IMR-90 (cell line): ENCODE measurements around the gene CCDC27. TPM values are rescaled to one million over a fixed set of nuclear protein-coding genes. Genes with fewer than 3 reads are reported as not detected.

Experiments
- ATAC-seq: fragments of 200-7000 bp; cut with Tn5 transposase; 2 replicates; pipeline ENCODE4 v1.9.1; 2020; ENCODE audit warnings: low read depth, mild to moderate bottlenecking, moderate library complexity
- BruUV-seq: library from RNA; stranded (reverse); fragments of 400-500 nt; replicated peaks from 2 replicates; lab custom pipeline; 2021; lab: Mats Ljungman, UMichigan
- CTCF ChIA-PET: fragments of 300-600 bp; formaldehyde crosslinking; extraction: SDS; loops from one replicate; lab custom pipeline; 2021; ENCODE audit warnings: antibody characterized with exemption; lab: Yijun Ruan, JAX
- POLR2A ChIA-PET: fragments of 300-600 bp; sonication (Branson Sonifier 250); formaldehyde crosslinking; loops from one replicate; lab custom pipeline; 2022; ENCODE audit warnings: antibody characterized with exemption; ENCODE audit not compliant: unreplicated experiment; lab: Charles Lee
- DNase-seq: peaks from one replicate; pipeline ENCODE4 v3.0.0; 2013
- H2AFZ ChIP-seq: replicated peaks from 2 replicates; pipeline ENCODE3; 2013; ENCODE audit warnings: low read length, mild to moderate bottlenecking; ENCODE audit not compliant: poor library complexity
- H2AK5ac ChIP-seq: 2 replicates; pipeline ENCODE4 v1.6.1; 2013; ENCODE audit warnings: low read depth, low read length, inconsistent platforms
- H2AK9ac ChIP-seq: replicated peaks from 2 replicates; pipeline ENCODE3; 2013; ENCODE audit warnings: mild to moderate bottlenecking, low read depth, low read length, moderate library complexity; ENCODE audit not compliant: poor library complexity
- H2BK120ac ChIP-seq: 2 replicates; pipeline ENCODE4 v1.6.1; 2013; ENCODE audit warnings: low read depth, low read length, inconsistent platforms
- H2BK15ac ChIP-seq: 3 replicates; pipeline ENCODE4 v1.6.1; 2013; ENCODE audit warnings: low read depth, low read length, inconsistent platforms
- H2BK20ac ChIP-seq: 2 replicates; pipeline ENCODE4 v1.6.1; 2013; ENCODE audit warnings: low read depth, mild to moderate bottlenecking, inconsistent platforms, low read length, moderate library complexity
- H2BK5ac ChIP-seq: 2 replicates; pipeline ENCODE4 v1.6.1; 2013; ENCODE audit warnings: mild to moderate bottlenecking, low read depth, low read length, inconsistent platforms; ENCODE audit not compliant: poor library complexity, severe bottlenecking
- H3K14ac ChIP-seq: replicated peaks from 2 replicates; pipeline ENCODE4 v1.6.1; 2013; ENCODE audit warnings: low read depth, low read length, inconsistent platforms
- H3K18ac ChIP-seq: 2 replicates; pipeline ENCODE4 v1.6.1; 2013; ENCODE audit warnings: low read depth, low read length, control low read depth
- H3K23ac ChIP-seq: 2 replicates; pipeline ENCODE4 v1.6.1; 2013; ENCODE audit warnings: low read depth, low read length, inconsistent platforms
- H3K27ac ChIP-seq: 2 replicates; pipeline ENCODE4 v1.5.1; 2013; ENCODE audit warnings: mild to moderate bottlenecking, control low read depth, low read length; ENCODE audit not compliant: insufficient read depth
- H3K27me3 ChIP-seq: 2 replicates; pipeline ENCODE4 v1.6.1; 2013; ENCODE audit warnings: low read length; ENCODE audit not compliant: control insufficient read depth, insufficient read depth
- H3K36me3 ChIP-seq: 2 replicates; pipeline ENCODE4 v1.6.1; 2013; ENCODE audit warnings: low read length, mixed read lengths; ENCODE audit not compliant: control insufficient read depth, insufficient read depth
- H3K4ac ChIP-seq: 2 replicates; pipeline ENCODE4 v1.6.1; 2013; ENCODE audit warnings: low read depth, low read length, inconsistent platforms
- H3K4me1 ChIP-seq: 2 replicates; pipeline ENCODE4 v1.6.1; 2013; ENCODE audit warnings: low read length, mixed read lengths; ENCODE audit not compliant: control insufficient read depth, insufficient read depth
- H3K4me2 ChIP-seq: 2 replicates; pipeline ENCODE4 v1.6.1; 2013; ENCODE audit warnings: low read depth, mild to moderate bottlenecking, control low read depth, low read length, moderate library complexity
- H3K4me3 ChIP-seq: 2 replicates; pipeline ENCODE4 v1.5.1; 2013; ENCODE audit warnings: low read depth, mild to moderate bottlenecking, control low read depth, low read length, moderate library complexity; ENCODE audit not compliant: insufficient read depth
- H3K56ac ChIP-seq: 2 replicates; pipeline ENCODE4 v1.6.1; 2013; ENCODE audit warnings: low read length, inconsistent platforms; ENCODE audit not compliant: insufficient read depth; ENCODE audit errors: extremely low read depth
- H3K79me1 ChIP-seq, 2 experiments: 2 replicates each; pipeline ENCODE4 v1.6.1; 2013; ENCODE audit warnings: low read length in 2 of 2, inconsistent platforms in 1 of 2, low read depth in 1 of 2
- H3K9ac ChIP-seq: 2 replicates; pipeline ENCODE4 v1.6.1; 2013; ENCODE audit warnings: low read depth, low read length, control low read depth
- H3K9me1 ChIP-seq: 2 replicates; pipeline ENCODE4 v1.6.1; 2013; ENCODE audit warnings: low read length, inconsistent platforms; ENCODE audit not compliant: insufficient read depth
- H3K9me3 ChIP-seq: 2 replicates; pipeline ENCODE4 v1.6.1; 2013; ENCODE audit warnings: low read length; ENCODE audit not compliant: control insufficient read depth, insufficient read depth
- H4K20me1 ChIP-seq: 2 replicates; pipeline ENCODE4 v1.6.1; 2013; ENCODE audit warnings: low read length, inconsistent platforms; ENCODE audit not compliant: insufficient read depth
- H4K5ac ChIP-seq: 2 replicates; pipeline ENCODE4 v1.6.1; 2013; ENCODE audit warnings: mild to moderate bottlenecking, low read depth, low read length, control low read depth
- H4K8ac ChIP-seq, 2 experiments: 2 replicates each; pipeline ENCODE4 v1.6.1; 2013; ENCODE audit warnings: low read depth in 2 of 2, low read length in 2 of 2, control low read depth in 1 of 2, inconsistent platforms in 1 of 2
- H4K91ac ChIP-seq: 2 replicates; pipeline ENCODE4 v1.6.1; 2013; ENCODE audit warnings: low read depth, low read length, inconsistent platforms; ENCODE audit not compliant: insufficient read depth
- BHLHE40 ChIP-seq: fragments of 150-350 bp; IDR thresholded peaks from 2 replicates; pipeline ENCODE4 v1.6.1; 2016; ENCODE audit warnings: mild to moderate bottlenecking, low read depth, low read length
- CEBPB ChIP-seq: IDR thresholded peaks from 2 replicates; pipeline ENCODE4 v1.6.1; 2012; ENCODE audit warnings: low read depth, low read length, improper control_type of control experiment
- CHD1 ChIP-seq: IDR thresholded peaks from 2 replicates; pipeline ENCODE4 v1.6.1; 2012; ENCODE audit warnings: low read depth, low read length, improper control_type of control experiment
- CTCF ChIP-seq: conservative IDR thresholded peaks from 2 replicates; pipeline ENCODE4 v1.5.1; 2012; ENCODE audit warnings: mild to moderate bottlenecking, low read depth, low read length, improper control_type of control experiment
- ELK1 ChIP-seq: fragments of 150-350 bp; IDR thresholded peaks from 2 replicates; pipeline ENCODE4 v1.6.1; 2016; ENCODE audit warnings: low read depth, mild to moderate bottlenecking, low read length, moderate library complexity, borderline replicate concordance
- FOS ChIP-seq: fragments of 150-350 bp; IDR thresholded peaks from 2 replicates; pipeline ENCODE4 v1.6.1; 2016; ENCODE audit warnings: low read depth, low read length
- MAFK ChIP-seq: IDR thresholded peaks from 2 replicates; pipeline ENCODE4 v1.6.1; 2012; ENCODE audit warnings: low read depth, low read length, improper control_type of control experiment
- MAZ ChIP-seq: IDR thresholded peaks from 2 replicates; pipeline ENCODE4 v1.6.1; 2012; ENCODE audit warnings: low read depth, mild to moderate bottlenecking, low read length, improper control_type of control experiment, moderate library complexity, borderline replicate concordance
- MXI1 ChIP-seq: IDR thresholded peaks from 2 replicates; pipeline ENCODE4 v1.6.1; 2012; ENCODE audit warnings: low read depth, mild to moderate bottlenecking, low read length, moderate library complexity, borderline replicate concordance
- NFE2L2 ChIP-seq: fragments of 150-350 bp; IDR thresholded peaks from 2 replicates; pipeline ENCODE4 v1.6.1; 2016; ENCODE audit warnings: low read depth, mild to moderate bottlenecking, low read length
- POLR2A ChIP-seq: IDR thresholded peaks from 2 replicates; pipeline ENCODE4 v1.6.1; 2012; ENCODE audit warnings: mild to moderate bottlenecking, low read depth, low read length
- RAD21 ChIP-seq: IDR thresholded peaks from 2 replicates; pipeline ENCODE4 v1.6.1; 2012; ENCODE audit warnings: low read length, improper control_type of control experiment
- RCOR1 ChIP-seq: IDR thresholded peaks from 2 replicates; pipeline ENCODE4 v1.6.1; 2012; ENCODE audit warnings: mild to moderate bottlenecking, low read length, improper control_type of control experiment; ENCODE audit not compliant: insufficient replicate concordance
- RFX5 ChIP-seq: IDR thresholded peaks from 2 replicates; pipeline ENCODE4 v1.8.0; 2012; ENCODE audit warnings: low read depth, mild to moderate bottlenecking, low read length, moderate library complexity
- SMC3 ChIP-seq: fragments of 150-350 bp; IDR thresholded peaks from 2 replicates; pipeline ENCODE4 v1.6.1; 2016; ENCODE audit warnings: low read depth, mild to moderate bottlenecking, antibody characterized with exemption, low read length, moderate library complexity
- USF2 ChIP-seq: fragments of 150-350 bp; IDR thresholded peaks from 2 replicates; pipeline ENCODE4 v1.6.1; 2017; ENCODE audit warnings: mild to moderate bottlenecking, antibody characterized with exemption, low read length, low read depth
- WGBS, 2 experiments: methylation state at CpG; one replicate each; pipeline versions ENCODE4 v1.1.5 to v1.1.7; 2013; ENCODE audit warnings: missing lambda C conversion rate in 2 of 2; ENCODE audit not compliant: insufficient read length in 1 of 2; ENCODE audit errors: extremely low coverage in 2 of 2; 5-methylcytosine and 5-hydroxymethylcytosine counted together
- dilution Hi-C: fragments of 300-500 bp; cut with HindIII; formaldehyde crosslinking; loops from one replicate; pipeline ENCODE4 v1.14.3; 2018; ENCODE audit warnings: low sequenced_read_pairs; ENCODE audit not compliant: unreplicated experiment
- in situ Hi-C: fragments of 300-500 bp; cut with MboI; formaldehyde crosslinking; loops from 3 replicates; pipeline ENCODE4 v1.14.3; 2019; ENCODE audit warnings: low sequenced_read_pairs, inconsistent platforms, mixed read lengths
- intact Hi-C: fragments of 100-400 bp; cut with micrococcal nuclease; formaldehyde crosslinking; loops from 2 replicates; pipeline ENCODE4 v1.10.0; 2022
- polyA plus RNA-seq, 3 experiments: library from polyadenylated mRNA; depleted of rRNA; stranded (reverse); fragments of >200 nt; gene quantifications; 2 replicates each; pipeline ENCODE4 v1.2.3, GENCODE V29; 2012; ENCODE audit warnings: low replicate concordance in 1 of 3
- total RNA-seq: library from RNA; depleted of rRNA; stranded (reverse); fragments of >200 nt; gene quantifications from 2 replicates; pipeline ENCODE4 v1.2.3, GENCODE V29; 2012

The CCDC27 gene
- total and polyA plus RNA-seq, 2 of the 4 experiments (the other 2 are of a cell fraction) = not detected

GRCh38 chr1:3716351-3716750 is 35.9 kb upstream of the CCDC27 start:
- 33% methylated on average over 1 of the region's 6 CpGs; no CpG with 5 or more reads in 1 of the 2 experiments for WGBS, 2 experiments
- no peak overlapping the region for H3K56ac ChIP-seq
- H3K4me1 ChIP-seq = no peaks in the 10 kb centered on the region
- no peak overlapping the region for H2AFZ ChIP-seq
- no peak overlapping the region for H3K27ac ChIP-seq
- H3K27me3 ChIP-seq = peaks cover 49% of the 10 kb centered on the region
- dilution Hi-C loops (no loop called here), intact Hi-C loops (no loop called here), in situ Hi-C loops (no loop called here)
- no peak overlapping the region for H4K91ac ChIP-seq
- H4K5ac ChIP-seq = no peak overlapping the region
- H3K4me2 ChIP-seq = no peak overlapping the region
- no peaks in the 10 kb centered on the region for H3K79me1 ChIP-seq
- no peak overlapping the region for H3K14ac ChIP-seq
- no peak overlapping the region for H2BK120ac ChIP-seq
- H2AK9ac ChIP-seq = no peak overlapping the region
- no peak overlapping the region for H3K9ac ChIP-seq
- POLR2A ChIA-PET = no interaction called here
- TF ChIP-seq CHD1 = no peak
- TF ChIP-seq CEBPB = no peak
- TF ChIP-seq MAFK = no peak
- no peak for TF ChIP-seq RCOR1
- TF ChIP-seq FOS = no peak
- no peak for TF ChIP-seq NFE2L2
- no peak for TF ChIP-seq ELK1
- TF ChIP-seq MXI1 = no peak
- TF ChIP-seq USF2 = no peak
- TF ChIP-seq RAD21 = no peak
- TF ChIP-seq MAZ = no peak
- TF ChIP-seq POLR2A = no peak
- TF ChIP-seq RFX5 = no peak
- TF ChIP-seq BHLHE40 = no peak
- no peak for TF ChIP-seq CTCF
- no peak for TF ChIP-seq SMC3
- no peak overlapping the region for H2BK5ac ChIP-seq
- DNase-seq = no peak
- ATAC-seq = no peak
- no peak overlapping the region for H3K4me3 ChIP-seq
- H3K9me3 ChIP-seq = no peaks in the 10 kb centered on the region
- H3K23ac ChIP-seq = no peak overlapping the region
- H3K4ac ChIP-seq = no peak overlapping the region
- no peaks in the 10 kb centered on the region for H3K9me1 ChIP-seq
- no peaks in the 10 kb centered on the region for H3K36me3 ChIP-seq
- no peaks in the 10 kb centered on the region for H4K20me1 ChIP-seq
- H2BK15ac ChIP-seq = no peak overlapping the region
- CTCF ChIA-PET = no interaction called here
- BruUV-seq = no TSS peak
- H2BK20ac ChIP-seq = no peak overlapping the region
- no peak overlapping the region for H3K18ac ChIP-seq
- H4K8ac ChIP-seq = no peak overlapping the region
- no peak overlapping the region for H2AK5ac ChIP-seq
